GM12878 (cell line): ENCODE measurements around the gene CHRM4. TPM values are rescaled to one million over a fixed set of nuclear protein-coding genes. Genes with fewer than 3 reads are reported as not detected.

Source experiments
- ATAC-seq: fragments of 200-7000 bp; cut with Tn5 transposase; 3 replicates; pipeline ENCODE4 v1.9.1; 2020; ENCODE audit warnings: mild to moderate bottlenecking, moderate library complexity
- BruUV-seq: library from RNA; stranded (reverse); fragments of 400-500 nt; replicated peaks from 2 replicates; lab custom pipeline; 2021; lab: Mats Ljungman, UMichigan
- CTCF ChIA-PET: fragments of 300-600 bp; sonication (Branson Sonifier 250); formaldehyde crosslinking; extraction: SDS; loops from one replicate; lab custom pipeline; 2021; ENCODE audit warnings: inconsistent platforms; lab: Yijun Ruan, JAX
- POLR2A ChIA-PET: fragments of 350-600 bp; formaldehyde crosslinking; extraction: SDS; loops from one replicate; lab custom pipeline; 2021; ENCODE audit warnings: inconsistent platforms; lab: Charles Lee
- RAD21 ChIA-PET: fragments of 300-600 bp; sonication (Branson Sonifier 250); formaldehyde crosslinking; loops from one replicate; lab custom pipeline; 2023; ENCODE audit warnings: antibody characterized with exemption; ENCODE audit not compliant: unreplicated experiment; lab: Charles Lee
- SMC1A ChIA-PET: fragments of 300-600 bp; sonication (Branson Sonifier 250); formaldehyde crosslinking; loops from one replicate; lab custom pipeline; 2023; ENCODE audit not compliant: unreplicated experiment, uncharacterized antibody; lab: Charles Lee
- DNase-seq: peaks from one replicate; pipeline ENCODE4 v3.0.0-alpha.2; 2011; ENCODE audit warnings: low read depth, low spot score
- FAIRE-seq: peaks from 3 replicates; lab custom pipeline; 2011; peaks lifted over from hg19 to GRCh38; lab: Jason Lieb, UNC
- H2AFZ ChIP-seq: 2 replicates; pipeline ENCODE4 v1.6.0; 2011; ENCODE audit warnings: low read depth, low read length, control low read depth; ENCODE audit not compliant: control insufficient read depth
- H3K27ac ChIP-seq: 2 replicates; pipeline ENCODE4 v1.5.1; 2011; ENCODE audit warnings: control low read depth; ENCODE audit not compliant: control insufficient read depth, insufficient read depth
- H3K27me3 ChIP-seq, 2 experiments: replicated peaks in 1 of 2; 2 replicates each; pipeline versions ENCODE4 v1.6.0 to v1.6.1; 2011; ENCODE audit warnings: low read length in 1 of 2; ENCODE audit not compliant: control insufficient read depth in 2 of 2, insufficient read depth in 2 of 2
- H3K36me3 ChIP-seq, 2 experiments: 2 replicates each; pipeline ENCODE4 v1.5.1; 2011; ENCODE audit warnings: low read length in 1 of 2; ENCODE audit not compliant: control insufficient read depth in 2 of 2, insufficient read depth in 2 of 2
- H3K4me1 ChIP-seq: 2 replicates; pipeline ENCODE4 v1.6.1; 2011; ENCODE audit warnings: mild to moderate bottlenecking, low read length, moderate library complexity, mixed read lengths; ENCODE audit not compliant: control insufficient read depth, insufficient read depth
- H3K4me2 ChIP-seq: 2 replicates; pipeline ENCODE4 v1.6.0; 2011; ENCODE audit warnings: control low read depth; ENCODE audit not compliant: control insufficient read depth, insufficient read depth
- H3K4me3 ChIP-seq: fragments of 200-600 bp; sonication (generic); 2 replicates; pipeline ENCODE4 v1.5.1; 2016
- H3K79me2 ChIP-seq: 2 replicates; pipeline ENCODE4 v1.6.0; 2011; ENCODE audit warnings: low read length; ENCODE audit not compliant: control insufficient read depth, insufficient read depth
- H3K9ac ChIP-seq: 2 replicates; pipeline ENCODE4 v1.8.0; 2011; ENCODE audit warnings: low read length, control low read depth, mixed read lengths; ENCODE audit not compliant: control insufficient read depth, insufficient read depth
- H3K9me3 ChIP-seq: replicated peaks from 3 replicates; pipeline ENCODE4 v1.5.1; 2011; ENCODE audit warnings: mild to moderate bottlenecking, low read length; ENCODE audit not compliant: control insufficient read depth, insufficient read depth
- H4K20me1 ChIP-seq: 2 replicates; pipeline ENCODE4 v1.6.0; 2011; ENCODE audit not compliant: control insufficient read depth, insufficient read depth
- ATF7 ChIP-seq: fragments of 450-650 bp; IDR thresholded peaks from 2 replicates; pipeline ENCODE4 v1.6.1; 2016; ENCODE audit warnings: low read depth, mild to moderate bottlenecking
- CREM ChIP-seq: IDR thresholded peaks from 2 replicates; pipeline ENCODE4 v1.6.1; 2014; ENCODE audit warnings: antibody characterized with exemption, low read depth
- MEF2B ChIP-seq: fragments of 450-650 bp; IDR thresholded peaks from 2 replicates; pipeline ENCODE4 v1.6.1; 2018; ENCODE audit warnings: mild to moderate bottlenecking, moderate library complexity; ENCODE audit not compliant: partially characterized antibody, poor library complexity, severe bottlenecking
- RBBP5 ChIP-seq: fragments of 200-600 bp; sonication (generic); conservative IDR thresholded peaks from 2 replicates; pipeline ENCODE4 v1.6.1; 2016
- RELA ChIP-seq: fragments of 450-650 bp; IDR thresholded peaks from 2 replicates; pipeline ENCODE4 v1.8.0; 2014; ENCODE audit warnings: borderline replicate concordance; ENCODE audit not compliant: partially characterized antibody
- WGBS: methylation state at CpG from one replicate; pipeline ENCODE4 v1.1.6; 2016; ENCODE audit warnings: low lambda C conversion rate; ENCODE audit not compliant: insufficient replicate concordance, insufficient coverage; ENCODE audit errors: missing lambda C conversion rate; 5-methylcytosine and 5-hydroxymethylcytosine counted together
- in situ Hi-C: fragments of 300-500 bp; cut with MboI; formaldehyde crosslinking; loops from 9 replicates; pipeline ENCODE4 v1.14.3; 2018; ENCODE audit warnings: mixed read lengths
- intact Hi-C: fragments of 100-400 bp; cut with micrococcal nuclease; formaldehyde crosslinking; loops from one replicate; pipeline ENCODE4 v1.14.2; 2022; ENCODE audit not compliant: unreplicated experiment
- polyA plus RNA-seq, 11 experiments: library from polyadenylated mRNA; depleted of rRNA in 4 of 11; unstranded in 6 of 11; stranded (reverse) in 5 of 11; fragments of >200 nt; fragmentation: Nextera tagmentation in 4 of 11; fragmentation: Illumina TruSeq in 1 of 11; extraction: Ambion mirVana in 4 of 11; extraction: Trizol in 1 of 11; gene quantifications; 1 replicate in 1 of 11; 2 replicates in 10 of 11; pipeline versions ENCODE4 v1.2.1 to v1.2.3, GENCODE V29; 2011 to 2016; ENCODE audit warnings: inconsistent platforms in 2 of 11, missing spikeins in 2 of 11, low read depth in 1 of 11
- total RNA-seq, 4 experiments: library from RNA; depleted of rRNA in 3 of 4; stranded (reverse); fragments of >200 nt in 3 of 4; fragmentation: Illumina TruSeq in 1 of 4; extraction: Trizol in 1 of 4; gene quantifications; 2 replicates each; pipeline versions ENCODE4 v1.2.1 to v1.2.3, GENCODE V29; 2013 to 2021
- TF ChIP-seq, protein P1 (sequence below): fragments of 450-650 bp; IDR thresholded peaks from 2 replicates; pipeline ENCODE4 v1.6.1; 2017; ENCODE audit warnings: mild to moderate bottlenecking, moderate library complexity
- TF ChIP-seq, protein P2 (sequence below): fragments of 450-650 bp; IDR thresholded peaks from 2 replicates; pipeline ENCODE4 v1.6.1; 2016; ENCODE audit warnings: mild to moderate bottlenecking
- TF ChIP-seq, protein P3 (sequence below): fragments of 450-650 bp; formaldehyde crosslinking; IDR thresholded peaks from 2 replicates; pipeline ENCODE4 v1.5.0; 2022; ENCODE audit warnings: mild to moderate bottlenecking, missing genetic modification characterization
- TF ChIP-seq, protein P4 (sequence below): fragments of 450-650 bp; IDR thresholded peaks from 2 replicates; pipeline ENCODE4 v1.6.1; 2017; ENCODE audit warnings: borderline replicate concordance

Gene CHRM4
- total and polyA plus RNA-seq, 10 of the 15 experiments (the other 5 are each of a cell fraction or from before 2014, with no cell fraction given), result 0.12 to 0.23 (median 0.13) TPM; not detected in 7

DNA sequence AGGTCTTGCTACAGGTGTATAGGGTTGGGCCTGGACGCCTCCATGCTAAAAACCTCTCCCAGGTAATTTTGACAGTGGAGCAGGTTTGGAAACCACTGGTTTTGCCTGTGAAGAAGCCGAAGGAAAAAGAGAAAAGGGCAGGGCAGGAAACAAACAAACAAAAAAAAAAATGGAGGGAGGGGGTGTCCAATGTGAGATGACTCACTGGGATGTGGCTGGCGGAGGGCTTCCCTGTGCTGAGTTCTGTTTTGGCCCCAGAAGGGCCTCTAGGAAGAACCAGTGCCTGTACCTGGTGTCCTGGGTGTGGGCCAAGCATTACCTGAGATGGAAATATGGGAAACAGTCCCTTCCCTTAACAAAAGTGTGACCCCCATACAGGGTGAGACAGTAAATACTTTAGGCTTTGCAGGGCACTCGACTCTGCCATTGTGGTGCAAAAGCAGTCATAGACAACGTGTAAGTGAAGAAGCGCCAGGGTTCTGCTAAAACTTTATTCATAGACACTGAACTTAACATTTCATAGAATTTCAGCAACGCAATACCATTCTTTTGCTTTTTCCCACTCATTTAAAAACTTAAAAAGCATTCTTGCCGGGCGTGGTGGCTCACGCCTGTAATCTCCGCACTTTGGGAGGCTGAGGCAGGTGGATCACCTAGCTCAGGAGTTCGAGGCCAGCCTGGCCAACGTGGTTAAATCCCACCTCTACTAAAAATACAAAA is 53.8 kb downstream of the CHRM4 start (continued):
- TF ChIP-seq, protein P1, sequence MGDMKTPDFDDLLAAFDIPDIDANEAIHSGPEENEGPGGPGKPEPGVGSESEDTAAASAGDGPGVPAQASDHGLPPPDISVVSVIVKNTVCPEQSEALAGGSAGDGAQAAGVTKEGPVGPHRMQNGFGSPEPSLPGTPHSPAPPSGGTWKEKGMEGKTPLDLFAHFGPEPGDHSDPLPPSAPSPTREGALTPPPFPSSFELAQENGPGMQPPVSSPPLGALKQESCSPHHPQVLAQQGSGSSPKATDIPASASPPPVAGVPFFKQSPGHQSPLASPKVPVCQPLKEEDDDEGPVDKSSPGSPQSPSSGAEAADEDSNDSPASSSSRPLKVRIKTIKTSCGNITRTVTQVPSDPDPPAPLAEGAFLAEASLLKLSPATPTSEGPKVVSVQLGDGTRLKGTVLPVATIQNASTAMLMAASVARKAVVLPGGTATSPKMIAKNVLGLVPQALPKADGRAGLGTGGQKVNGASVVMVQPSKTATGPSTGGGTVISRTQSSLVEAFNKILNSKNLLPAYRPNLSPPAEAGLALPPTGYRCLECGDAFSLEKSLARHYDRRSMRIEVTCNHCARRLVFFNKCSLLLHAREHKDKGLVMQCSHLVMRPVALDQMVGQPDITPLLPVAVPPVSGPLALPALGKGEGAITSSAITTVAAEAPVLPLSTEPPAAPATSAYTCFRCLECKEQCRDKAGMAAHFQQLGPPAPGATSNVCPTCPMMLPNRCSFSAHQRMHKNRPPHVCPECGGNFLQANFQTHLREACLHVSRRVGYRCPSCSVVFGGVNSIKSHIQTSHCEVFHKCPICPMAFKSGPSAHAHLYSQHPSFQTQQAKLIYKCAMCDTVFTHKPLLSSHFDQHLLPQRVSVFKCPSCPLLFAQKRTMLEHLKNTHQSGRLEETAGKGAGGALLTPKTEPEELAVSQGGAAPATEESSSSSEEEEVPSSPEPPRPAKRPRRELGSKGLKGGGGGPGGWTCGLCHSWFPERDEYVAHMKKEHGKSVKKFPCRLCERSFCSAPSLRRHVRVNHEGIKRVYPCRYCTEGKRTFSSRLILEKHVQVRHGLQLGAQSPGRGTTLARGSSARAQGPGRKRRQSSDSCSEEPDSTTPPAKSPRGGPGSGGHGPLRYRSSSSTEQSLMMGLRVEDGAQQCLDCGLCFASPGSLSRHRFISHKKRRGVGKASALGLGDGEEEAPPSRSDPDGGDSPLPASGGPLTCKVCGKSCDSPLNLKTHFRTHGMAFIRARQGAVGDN, result no peak
- TF ChIP-seq, all 136 proteins: peak for 0

DNA sequence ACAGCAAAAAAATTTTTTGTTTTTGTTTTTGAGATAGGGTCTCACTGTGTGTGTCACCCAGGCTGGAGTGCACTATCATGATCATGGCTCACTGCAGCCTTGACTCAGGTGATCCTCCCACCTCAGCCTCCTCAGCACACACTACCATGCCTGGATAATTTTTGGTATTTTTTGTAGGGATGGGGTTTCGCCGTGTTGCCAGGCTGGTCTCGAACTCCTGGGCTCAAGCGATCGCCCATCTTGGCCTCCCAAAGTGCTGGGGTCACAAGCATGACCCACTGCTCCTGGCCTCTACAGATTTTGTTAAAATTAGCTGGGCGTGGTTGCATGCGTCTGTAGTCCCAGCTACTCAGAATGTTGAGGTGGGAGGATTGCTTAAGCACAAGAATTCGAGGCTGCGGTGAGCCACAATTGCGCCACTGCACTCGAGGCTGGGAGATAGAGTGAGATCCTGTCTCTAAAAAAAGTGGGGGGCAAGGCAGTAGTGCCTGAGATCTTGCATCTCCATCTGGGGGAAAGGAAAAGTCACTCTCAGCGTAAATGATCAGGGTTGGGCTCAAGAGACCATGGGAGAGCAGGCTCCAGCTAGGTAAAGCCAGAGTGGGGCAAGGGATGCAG is 54.9 kb downstream of the CHRM4 start:
- FAIRE-seq (no peak), ATAC-seq (no peak), DNase-seq (no peak)
- 47% methylated on average over 12 of the region's 12 CpGs for WGBS
- BruUV-seq, result no TSS peak
- Histone ChIP-seq H3K4me1 (no peaks in the 10 kb centered on the region), H3K9me3 (no peaks in the 10 kb centered on the region), H3K27ac (no peak overlapping the region), H3K36me3 (no peaks in the 10 kb centered on the region), H4K20me1 (no peaks in the 10 kb centered on the region), H3K4me3 (no peak overlapping the region), H3K79me2 (no peaks in the 10 kb centered on the region), H3K4me2 (no peak overlapping the region), H3K9ac (no peak overlapping the region), H3K27me3 (peaks cover 9 to 22% of the 10 kb centered on the region in 2 experiments), H2AFZ (no peak overlapping the region)
- ChIA-PET RAD21 (no interaction called here), CTCF (no interaction called here), SMC1A (no interaction called here), POLR2A (no interaction called here)
- in situ Hi-C loops (no loop called here), intact Hi-C loops (no loop called here)
- TF ChIP-seq, protein P2, sequence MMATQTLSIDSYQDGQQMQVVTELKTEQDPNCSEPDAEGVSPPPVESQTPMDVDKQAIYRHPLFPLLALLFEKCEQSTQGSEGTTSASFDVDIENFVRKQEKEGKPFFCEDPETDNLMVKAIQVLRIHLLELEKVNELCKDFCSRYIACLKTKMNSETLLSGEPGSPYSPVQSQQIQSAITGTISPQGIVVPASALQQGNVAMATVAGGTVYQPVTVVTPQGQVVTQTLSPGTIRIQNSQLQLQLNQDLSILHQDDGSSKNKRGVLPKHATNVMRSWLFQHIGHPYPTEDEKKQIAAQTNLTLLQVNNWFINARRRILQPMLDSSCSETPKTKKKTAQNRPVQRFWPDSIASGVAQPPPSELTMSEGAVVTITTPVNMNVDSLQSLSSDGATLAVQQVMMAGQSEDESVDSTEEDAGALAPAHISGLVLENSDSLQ, result no peak
- TF ChIP-seq, protein P3, sequence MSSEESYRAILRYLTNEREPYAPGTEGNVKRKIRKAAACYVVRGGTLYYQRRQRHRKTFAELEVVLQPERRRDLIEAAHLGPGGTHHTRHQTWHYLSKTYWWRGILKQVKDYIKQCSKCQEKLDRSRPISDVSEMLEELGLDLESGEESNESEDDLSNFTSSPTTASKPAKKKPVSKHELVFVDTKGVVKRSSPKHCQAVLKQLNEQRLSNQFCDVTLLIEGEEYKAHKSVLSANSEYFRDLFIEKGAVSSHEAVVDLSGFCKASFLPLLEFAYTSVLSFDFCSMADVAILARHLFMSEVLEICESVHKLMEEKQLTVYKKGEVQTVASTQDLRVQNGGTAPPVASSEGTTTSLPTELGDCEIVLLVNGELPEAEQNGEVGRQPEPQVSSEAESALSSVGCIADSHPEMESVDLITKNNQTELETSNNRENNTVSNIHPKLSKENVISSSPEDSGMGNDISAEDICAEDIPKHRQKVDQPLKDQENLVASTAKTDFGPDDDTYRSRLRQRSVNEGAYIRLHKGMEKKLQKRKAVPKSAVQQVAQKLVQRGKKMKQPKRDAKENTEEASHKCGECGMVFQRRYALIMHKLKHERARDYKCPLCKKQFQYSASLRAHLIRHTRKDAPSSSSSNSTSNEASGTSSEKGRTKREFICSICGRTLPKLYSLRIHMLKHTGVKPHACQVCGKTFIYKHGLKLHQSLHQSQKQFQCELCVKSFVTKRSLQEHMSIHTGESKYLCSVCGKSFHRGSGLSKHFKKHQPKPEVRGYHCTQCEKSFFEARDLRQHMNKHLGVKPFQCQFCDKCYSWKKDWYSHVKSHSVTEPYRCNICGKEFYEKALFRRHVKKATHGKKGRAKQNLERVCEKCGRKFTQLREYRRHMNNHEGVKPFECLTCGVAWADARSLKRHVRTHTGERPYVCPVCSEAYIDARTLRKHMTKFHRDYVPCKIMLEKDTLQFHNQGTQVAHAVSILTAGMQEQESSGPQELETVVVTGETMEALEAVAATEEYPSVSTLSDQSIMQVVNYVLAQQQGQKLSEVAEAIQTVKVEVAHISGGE (CRISPR knock-in tag), result no peak
- TF ChIP-seq CREM (no peak), RBBP5 (no peak), MEF2B (no peak), RELA (no peak), ATF7 (no peak)
- TF ChIP-seq, protein P4, sequence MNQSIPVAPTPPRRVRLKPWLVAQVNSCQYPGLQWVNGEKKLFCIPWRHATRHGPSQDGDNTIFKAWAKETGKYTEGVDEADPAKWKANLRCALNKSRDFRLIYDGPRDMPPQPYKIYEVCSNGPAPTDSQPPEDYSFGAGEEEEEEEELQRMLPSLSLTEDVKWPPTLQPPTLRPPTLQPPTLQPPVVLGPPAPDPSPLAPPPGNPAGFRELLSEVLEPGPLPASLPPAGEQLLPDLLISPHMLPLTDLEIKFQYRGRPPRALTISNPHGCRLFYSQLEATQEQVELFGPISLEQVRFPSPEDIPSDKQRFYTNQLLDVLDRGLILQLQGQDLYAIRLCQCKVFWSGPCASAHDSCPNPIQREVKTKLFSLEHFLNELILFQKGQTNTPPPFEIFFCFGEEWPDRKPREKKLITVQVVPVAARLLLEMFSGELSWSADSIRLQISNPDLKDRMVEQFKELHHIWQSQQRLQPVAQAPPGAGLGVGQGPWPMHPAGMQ, result no peak
